GM21526 (cell line): ENCODE data around the gene MAP1S.
A peak's percentile ranks its signal among the peaks of the same experiment; 100 is the strongest.
"Not testable (repeated sequence)": the region's sequence is repeated elsewhere in the genome, so short reads cannot be mapped to it uniquely, and the experiment has no call there.

Experiments used
- ATAC-seq: cut with Tn5 transposase; IDR thresholded peaks from one replicate; pipeline ENCODE4 v1.9.1; 2021; ENCODE audit warnings: moderate library complexity; ENCODE audit not compliant: unreplicated experiment, low FRiP score

The MAP1S gene

DNA sequence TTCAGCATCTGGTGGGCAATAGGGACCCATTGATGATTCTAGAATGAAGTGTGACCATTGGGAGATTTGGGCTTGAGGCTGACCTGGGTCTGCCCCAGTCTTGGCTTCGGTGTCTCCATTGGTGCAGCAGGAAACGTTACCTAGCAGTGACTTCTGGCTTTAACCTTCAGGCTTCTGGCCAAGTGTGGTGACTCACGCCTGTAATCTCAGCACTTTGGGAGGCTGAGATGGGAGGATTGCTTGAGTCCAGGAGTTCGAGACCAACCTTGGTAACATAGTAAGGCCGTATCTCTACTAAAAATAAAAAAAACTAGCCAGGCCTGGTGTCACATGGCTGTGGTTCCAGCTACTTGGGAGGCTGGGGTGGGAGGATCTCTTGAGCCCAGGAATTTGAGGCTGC, 39.2 kb downstream of the MAP1S start:
- no peak for ATAC-seq

DNA sequence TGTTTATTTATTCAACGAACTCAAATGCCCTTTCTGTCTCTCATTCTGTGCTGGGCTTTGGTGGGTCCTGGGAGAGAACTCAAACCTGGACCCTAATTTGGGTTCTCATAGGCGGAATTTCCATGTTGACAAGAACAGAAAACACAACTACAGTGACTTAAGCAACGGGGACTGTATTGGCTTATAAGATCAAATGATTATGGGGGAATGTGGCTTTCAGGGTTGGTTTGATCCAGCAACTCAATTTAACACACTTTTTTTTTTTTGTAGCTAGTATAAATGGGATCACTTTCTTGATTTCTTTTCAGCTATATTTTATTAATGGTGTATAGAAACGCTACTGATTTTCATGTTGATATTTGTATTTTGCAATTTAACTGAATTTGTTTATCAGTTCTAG, 41.9 kb downstream of the MAP1S start:
- no peak for ATAC-seq

DNA sequence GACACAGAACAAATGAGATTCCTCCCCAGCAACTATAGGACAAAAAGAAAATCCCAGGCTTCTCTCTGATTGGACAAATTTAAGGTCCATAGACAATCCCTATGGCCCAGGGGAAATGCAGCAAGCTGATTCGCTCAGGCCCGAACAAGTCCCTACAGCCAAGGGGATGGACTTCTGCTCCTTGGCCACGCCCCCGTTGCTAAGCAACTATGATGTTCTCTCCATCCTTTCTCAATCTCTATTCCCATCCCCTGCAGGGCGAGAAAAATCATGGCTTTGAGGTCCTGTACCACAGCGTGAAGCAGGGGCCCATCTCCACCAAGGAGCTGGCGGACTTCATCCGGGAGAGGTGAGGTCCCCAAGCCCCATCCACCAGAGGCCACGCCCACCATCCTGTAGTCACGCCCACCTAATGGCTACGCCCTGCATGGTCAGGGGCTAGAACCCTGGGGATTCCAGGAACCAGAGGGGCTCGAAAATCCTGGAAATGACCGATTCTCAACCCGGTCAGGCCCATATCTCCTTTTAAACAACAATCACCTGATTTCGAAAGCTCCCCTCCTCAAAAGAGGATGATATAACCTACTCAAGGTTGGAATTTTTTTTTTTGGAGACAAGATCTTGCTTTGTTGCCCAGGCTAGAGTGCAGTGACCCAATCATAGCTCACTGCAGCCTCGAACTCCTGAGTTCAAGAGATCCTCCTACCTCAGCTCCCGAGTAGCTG, 43.4 kb downstream of the MAP1S start:
- no peak for ATAC-seq

DNA sequence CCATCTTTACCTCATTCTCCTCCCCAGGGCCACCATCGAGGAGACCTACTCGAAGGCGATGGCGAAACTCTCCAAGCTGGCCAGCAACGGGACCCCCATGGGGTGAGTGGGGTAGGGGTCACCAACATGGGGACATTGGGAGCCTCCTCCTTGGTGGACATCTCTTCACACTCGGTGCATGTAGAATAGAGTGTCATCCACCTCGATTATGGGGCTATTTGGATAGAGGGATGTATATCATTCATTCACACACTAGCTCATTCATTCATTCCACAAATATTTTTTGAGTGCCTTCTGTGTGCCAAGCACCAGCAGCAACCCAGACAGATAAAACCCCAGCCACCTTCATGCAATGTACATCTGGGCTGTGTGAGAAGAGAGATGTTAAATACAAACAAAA, 45.1 kb downstream of the MAP1S start:
- ATAC-seq = no peak

DNA sequence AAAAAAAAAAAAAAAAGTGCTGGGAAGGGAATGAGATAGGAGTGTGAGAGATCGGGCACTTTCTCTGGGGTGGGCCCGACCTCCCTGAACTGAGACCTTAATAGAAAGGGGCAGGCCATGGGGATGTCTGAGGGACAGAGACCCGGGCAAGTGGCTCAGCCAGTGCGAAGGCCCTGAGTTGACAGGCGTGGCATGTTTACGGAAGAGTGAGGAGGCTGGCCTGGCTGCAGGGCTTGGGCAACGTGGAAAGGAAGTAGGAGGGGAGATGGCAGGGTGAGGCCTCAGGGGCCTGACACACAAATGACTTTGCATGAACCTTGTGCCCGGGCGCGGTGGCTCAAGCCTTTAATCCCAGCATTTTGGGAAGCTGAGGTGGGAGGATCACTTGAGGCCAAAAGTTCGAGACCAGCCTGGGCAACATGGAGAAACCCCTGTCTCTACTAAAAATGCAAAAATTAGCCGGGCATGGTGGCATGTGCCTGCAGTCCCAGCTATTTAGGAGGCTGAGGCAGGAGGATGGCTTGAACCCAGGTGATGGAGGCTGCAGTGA, 45.9 kb downstream of the MAP1S start:
- no peak for ATAC-seq

DNA sequence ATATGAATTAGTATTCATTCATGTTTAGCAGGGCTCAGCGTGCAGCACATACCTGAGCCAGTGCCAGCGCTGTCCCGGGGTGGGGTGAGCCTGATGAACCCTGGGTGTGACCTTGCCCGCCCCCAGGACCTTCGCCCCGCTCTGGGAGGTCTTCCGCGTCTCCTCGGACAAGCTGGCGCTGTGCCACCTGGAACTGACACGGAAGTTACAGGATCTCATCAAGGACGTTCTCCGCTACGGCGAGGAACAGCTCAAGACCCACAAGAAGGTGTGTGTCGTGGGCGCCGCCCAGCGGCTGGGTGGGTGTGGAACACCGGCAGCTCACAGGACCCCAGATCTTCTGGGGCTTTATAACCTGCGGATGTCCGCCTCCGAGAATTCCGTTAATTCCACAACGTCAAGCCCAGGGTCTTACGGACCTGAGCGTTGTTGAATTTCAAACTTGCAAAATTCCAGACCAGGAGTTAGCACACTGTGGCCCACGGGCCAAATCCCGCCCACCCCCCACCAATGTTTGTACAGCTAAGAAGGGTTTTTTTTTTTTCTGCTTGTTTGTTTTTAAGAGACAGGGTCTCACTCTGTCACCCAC, 47.4 kb downstream of the MAP1S start:
- ATAC-seq = no peak

DNA sequence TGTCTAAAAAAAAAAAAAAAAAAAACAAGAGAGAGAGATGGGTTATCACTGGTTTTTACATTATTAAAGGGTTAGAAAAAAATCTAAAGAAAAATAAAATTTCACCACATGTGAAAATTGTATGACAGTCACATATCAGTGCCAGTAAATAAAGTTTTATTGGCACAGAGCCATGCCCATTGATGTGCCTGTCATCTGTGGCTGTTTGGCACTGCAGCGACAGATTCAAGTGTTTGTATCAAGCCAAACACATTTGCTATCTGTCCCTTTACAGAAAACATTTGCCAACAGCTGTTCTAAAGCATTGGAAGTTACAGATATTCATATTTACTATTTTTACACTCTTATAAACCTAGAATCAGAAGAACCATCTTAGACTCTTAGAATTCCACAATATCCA, 48.3 kb downstream of the MAP1S start:
- ATAC-seq = no peak

DNA sequence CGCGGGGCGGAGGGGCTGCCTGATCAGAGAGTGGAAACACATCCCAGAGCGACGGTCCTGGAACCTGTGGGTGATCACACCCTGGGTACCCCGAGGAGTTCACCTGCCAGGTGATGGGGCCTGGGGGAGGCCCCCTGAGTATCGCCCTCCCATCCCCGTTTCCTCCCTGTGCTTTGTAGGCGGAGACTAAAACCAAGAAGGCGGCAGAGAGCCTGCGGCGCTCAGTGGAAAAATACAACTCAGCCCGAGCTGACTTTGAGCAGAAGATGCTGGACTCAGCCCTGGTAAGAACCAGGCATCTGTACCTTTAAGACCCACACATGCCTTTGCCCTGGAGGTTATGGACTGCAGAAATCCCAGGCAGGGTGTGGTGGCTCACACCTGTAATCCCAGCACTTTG, 51.3 kb downstream of the MAP1S start:
- ATAC-seq = no peak

DNA sequence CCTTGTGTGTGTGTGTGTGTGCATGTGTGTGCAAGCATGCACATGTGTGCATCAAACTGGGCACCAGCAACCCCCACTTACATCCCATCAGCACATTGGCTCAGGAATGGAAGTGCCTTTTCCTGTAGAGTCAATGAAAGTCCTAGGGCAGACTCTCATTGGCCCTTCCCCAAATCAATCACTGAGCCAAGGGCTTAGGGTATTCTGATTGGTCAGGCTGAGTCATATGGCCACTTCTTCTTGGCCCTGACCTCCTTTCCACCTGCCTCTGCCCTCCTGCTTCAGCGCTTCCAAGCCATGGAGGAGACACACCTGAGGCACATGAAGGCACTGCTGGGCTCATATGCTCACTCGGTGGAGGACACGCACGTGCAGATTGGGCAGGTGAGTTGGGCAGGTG, 52.9 kb downstream of the MAP1S start:
- no peak for ATAC-seq

DNA sequence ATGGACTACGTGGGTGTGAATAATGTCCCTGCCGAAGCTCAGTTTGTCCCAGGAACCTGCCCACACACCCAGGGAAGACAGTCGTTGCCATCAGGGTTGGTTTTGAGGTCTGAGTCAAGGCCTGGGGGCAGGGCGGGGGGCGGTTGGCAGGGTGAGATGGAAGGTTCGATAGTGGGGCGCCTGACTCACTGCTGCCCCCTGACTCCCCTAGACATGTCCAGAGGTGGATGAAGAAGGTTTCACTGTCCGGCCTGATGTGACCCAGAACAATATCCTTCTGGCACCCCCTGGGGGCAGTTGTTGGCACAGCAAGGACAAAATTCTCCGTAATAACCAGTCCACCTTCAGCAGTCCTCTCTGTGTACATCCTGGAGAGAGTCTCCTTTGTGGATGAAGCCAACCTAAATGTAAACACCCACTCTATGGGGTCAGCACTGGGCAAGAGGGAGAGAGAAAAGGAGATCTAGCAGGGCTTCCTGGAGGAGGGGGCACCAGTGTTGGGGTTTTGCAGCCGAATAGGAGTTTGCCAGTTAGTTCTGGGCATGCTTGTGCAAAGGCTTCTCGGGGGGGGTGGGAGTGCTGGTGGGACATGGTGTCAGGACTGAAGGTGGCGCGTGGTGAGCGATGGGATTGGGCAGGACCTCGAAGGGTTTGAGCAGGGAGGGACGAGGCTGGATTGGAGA, 56.1 kb downstream of the MAP1S start:
- ATAC-seq = no peak

DNA sequence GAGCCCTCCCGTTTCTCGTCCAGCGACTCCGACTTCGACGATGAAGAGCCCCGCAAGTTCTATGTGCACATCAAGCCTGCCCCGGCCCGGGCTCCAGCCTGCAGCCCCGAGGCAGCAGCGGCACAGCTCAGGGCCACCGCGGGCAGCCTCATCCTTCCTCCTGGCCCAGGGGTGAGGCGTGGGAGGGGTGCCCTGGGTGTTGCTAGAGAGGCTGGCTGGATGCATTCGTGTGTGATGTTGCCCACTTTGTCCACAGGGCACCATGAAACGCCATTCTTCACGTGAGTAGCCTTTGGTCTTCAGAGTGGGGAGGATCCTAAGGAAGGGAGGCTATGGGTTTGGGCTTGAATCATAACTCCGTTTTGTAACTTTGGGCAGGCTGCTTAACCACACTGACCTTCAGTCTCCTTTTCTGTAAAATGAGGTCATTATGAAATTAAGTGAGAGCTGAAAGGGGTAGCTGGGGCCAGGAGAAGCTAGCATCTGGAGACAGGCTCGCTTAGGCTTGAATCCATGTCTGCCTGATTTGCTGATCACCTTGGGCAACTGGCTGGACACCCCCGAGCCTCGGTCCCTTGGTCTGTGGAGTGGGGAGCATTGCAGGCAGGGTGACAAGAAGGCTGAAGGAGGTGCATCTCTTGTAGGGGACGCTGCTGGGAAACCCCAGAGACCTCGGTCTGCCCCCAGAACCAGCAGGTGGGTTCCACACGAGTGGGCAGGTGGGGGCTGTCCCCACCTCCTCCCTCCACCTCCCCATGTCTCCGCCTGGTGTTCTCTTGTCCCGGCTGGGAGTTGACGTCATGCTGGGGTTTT, 56.9 kb downstream of the MAP1S start:
- ATAC-seq = peak; percentile 60

DNA sequence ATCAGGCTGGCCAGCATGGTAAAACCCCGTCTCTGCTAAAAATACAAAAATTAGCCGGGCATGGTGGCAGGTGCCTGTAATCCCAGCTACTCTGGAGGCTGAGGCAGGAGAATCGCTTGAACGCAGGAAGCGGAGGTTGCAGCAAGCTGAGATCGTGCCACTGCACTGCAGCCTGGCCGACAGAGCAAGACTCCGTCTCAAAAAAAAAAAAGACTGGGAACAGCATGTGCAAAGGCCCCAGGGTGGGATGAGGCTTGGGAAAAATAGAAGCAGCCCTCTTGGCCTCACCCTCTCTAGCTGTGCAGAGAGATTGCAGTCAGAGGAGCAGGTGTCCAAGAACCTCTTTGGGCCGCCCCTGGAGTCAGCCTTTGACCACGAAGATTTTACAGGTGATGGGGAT, 58.6 kb downstream of the MAP1S start:
- ATAC-seq = not testable (repeated sequence)

DNA sequence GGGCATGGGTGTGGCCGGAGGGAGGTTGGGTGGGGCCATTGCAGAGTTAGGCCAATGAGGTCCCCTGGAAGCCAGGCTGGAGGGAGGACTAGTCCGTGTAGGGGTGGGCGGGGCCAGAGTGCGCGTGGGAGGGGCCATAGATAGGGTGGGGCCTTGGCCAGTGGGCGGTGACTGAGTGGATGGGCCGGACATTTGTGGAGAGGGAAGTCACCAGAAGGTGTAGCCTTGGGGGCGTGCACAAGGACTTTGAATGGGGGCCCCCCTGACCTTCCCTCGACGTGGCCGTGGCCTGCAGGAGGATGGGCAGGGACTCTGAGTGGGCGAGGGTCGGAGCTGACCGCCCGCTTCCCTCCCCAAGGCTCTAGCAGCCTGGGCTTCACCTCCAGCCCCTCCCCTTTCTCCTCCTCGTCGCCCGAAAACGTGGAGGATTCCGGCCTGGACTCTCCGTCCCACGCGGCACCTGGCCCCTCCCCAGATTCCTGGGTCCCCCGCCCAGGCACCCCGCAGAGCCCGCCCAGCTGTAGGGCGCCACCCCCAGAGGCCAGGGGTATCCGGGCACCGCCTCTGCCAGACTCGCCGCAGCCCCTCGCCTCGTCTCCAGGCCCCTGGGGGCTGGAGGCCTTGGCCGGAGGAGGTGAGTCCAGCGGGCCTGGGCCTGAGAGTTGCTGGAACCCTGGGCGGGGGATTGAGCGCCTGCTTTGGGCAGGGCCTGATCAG, 59.1 kb downstream of the MAP1S start:
- ATAC-seq = no peak

DNA sequence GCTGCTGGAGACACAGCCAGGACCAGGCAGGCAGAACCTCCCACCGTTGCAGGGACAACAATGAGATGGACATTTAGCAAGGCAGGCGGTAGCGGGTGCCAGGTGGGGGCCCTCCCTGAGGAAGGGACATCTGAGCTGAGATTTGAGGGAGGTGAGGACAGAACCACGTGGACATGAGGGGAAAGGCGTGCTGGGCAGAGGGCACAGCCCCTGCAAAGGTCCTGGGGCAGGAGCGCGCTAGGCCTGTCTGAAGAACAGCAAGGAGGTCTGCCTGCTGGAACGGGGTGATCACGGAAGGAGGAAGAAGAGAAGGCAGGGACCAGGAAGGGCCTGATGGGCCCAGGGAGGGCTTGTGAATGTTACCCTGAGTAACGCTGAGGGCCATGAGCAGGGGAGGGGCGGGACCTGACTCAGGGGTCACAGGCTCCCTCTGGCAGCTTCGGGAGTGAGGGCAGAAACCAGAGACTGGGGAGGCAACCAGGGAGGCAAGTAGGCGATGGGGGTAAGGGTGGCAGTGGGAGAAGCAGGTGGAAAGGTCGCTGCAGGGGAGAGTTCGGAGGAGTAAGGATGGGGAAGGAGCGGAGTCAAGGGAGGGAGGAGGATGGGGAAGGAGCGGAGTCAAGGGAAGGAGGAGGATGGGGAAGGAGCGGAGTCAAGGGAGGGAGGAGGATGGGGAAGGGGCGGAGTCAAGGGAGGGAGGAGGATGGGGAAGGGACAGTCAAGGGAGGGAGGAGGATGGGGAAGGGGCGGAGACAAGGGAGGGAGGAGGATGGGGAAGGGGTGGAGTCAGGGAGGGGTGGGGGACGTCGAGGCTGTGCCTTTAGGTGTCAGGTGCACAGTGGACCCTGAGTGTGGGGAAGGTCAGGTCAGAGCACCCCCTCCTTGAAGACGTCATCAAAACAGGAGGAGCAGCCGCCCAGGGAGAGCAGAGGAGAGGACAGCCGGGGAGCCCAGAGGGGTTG, 60.0 kb downstream of the MAP1S start:
- ATAC-seq = no peak

DNA sequence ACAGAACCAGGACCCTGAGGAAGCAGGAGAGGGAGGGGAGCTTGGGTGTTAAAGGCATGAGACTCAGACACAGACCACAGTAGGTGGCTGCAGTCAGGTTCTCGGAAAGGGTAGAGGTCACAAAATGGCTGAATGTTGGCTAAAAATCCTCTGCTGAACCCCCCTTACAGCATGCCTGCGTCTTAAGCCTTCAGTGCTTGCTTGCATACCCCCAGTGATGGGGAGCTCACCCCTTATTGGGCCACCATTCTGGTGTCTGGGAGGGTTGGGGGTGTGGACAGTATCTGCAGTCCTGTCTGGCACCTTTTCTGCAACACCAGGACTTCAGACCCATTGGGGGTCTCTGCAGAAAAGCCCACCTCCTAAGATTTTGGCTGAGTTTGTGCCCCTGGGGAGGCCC, 61.5 kb downstream of the MAP1S start:
- no peak for ATAC-seq

DNA sequence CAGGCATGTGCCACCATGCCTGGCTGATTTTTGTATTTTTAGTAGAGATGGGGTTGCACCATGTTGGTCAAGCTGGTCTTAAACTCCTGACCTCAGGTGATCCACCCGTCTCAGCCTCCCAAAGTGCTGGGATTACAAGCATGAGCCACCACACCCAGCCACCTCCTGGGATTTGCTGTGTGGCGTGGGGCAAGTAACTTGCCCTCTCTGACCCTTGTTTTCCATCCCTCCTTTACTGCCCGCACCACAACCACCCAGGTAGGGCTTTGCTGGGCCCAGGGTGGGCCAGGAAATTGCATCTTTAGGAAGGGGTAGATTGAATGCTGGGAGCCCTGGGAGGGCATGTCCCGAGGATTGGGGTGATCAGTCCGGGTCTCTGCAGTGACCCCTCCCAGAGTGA, 64.4 kb downstream of the MAP1S start:
- not testable (repeated sequence) for ATAC-seq
